Measurements from ENCODE around the gene PLA2G4F. TPM values are rescaled to one million over a fixed set of nuclear protein-coding genes. Genes with fewer than 3 reads are reported as not detected.

The PLA2G4F gene
- not detected for polyA plus RNA-seq (2013, experiment 1 of 2; ENCODE audit: insufficient read length)
- polyA plus RNA-seq (2013, experiment 2 of 2; ENCODE audit: insufficient read length): 0.20 TPM

- DNase-seq: no peak
These were observed at the start of gene PLA2G4F for GRCh38 chr15:42156243-42156922. PLA2G4F (minus strand) TSS chr15:42156636; CDS start chr15:42156549, 87 bp downstream.

GRCh38 chr15:42203891-42204290 is 47.5 kb upstream of the PLA2G4F start:
- DNase-seq: no peak

GRCh38 chr15:42202653-42203052 is 46.2 kb upstream of the PLA2G4F start:
- no peak for DNase-seq

- no peak for DNase-seq
These were observed 45.4 kb upstream of the PLA2G4F start for GRCh38 chr15:42201801-42202200.

- no peak for DNase-seq
These were observed 42.7 kb upstream of the PLA2G4F start for GRCh38 chr15:42199126-42199525.

- DNase-seq: no peak
These were observed 42.1 kb upstream of the PLA2G4F start for GRCh38 chr15:42198516-42198915.

- no peak for DNase-seq
These were observed 38.1 kb upstream of the PLA2G4F start for GRCh38 chr15:42194513-42194912.

- no peak for DNase-seq
These were observed 36.9 kb upstream of the PLA2G4F start for GRCh38 chr15:42193383-42193782.

GRCh38 chr15:42191610-42192346 is 35.3 kb upstream of the PLA2G4F start:
- no peak for DNase-seq

- DNase-seq: no peak
These were observed 33.9 kb upstream of the PLA2G4F start for GRCh38 chr15:42190370-42190769.

- DNase-seq: no peak
These were observed 29.4 kb upstream of the PLA2G4F start for GRCh38 chr15:42185801-42186200.

GRCh38 chr15:42184736-42185135 is 28.3 kb upstream of the PLA2G4F start:
- DNase-seq: no peak

GRCh38 chr15:42184296-42184695 is 27.9 kb upstream of the PLA2G4F start:
- no peak for DNase-seq

- DNase-seq: no peak
These were observed 26.5 kb upstream of the PLA2G4F start for GRCh38 chr15:42182961-42183360.

- no peak for DNase-seq
These were observed 26.0 kb upstream of the PLA2G4F start for GRCh38 chr15:42182328-42182886.

GRCh38 chr15:42178056-42178455 is 21.6 kb upstream of the PLA2G4F start:
- DNase-seq: no peak

- DNase-seq: no peak
These were observed 19.2 kb upstream of the PLA2G4F start for GRCh38 chr15:42175671-42176070.

GRCh38 chr15:42172475-42172874 is 16.0 kb upstream of the PLA2G4F start:
- DNase-seq: no peak

- no peak for DNase-seq
These were observed 15.4 kb upstream of the PLA2G4F start for GRCh38 chr15:42171795-42172194.

- no peak for DNase-seq
These were observed 14.7 kb upstream of the PLA2G4F start for GRCh38 chr15:42171122-42171521.

GRCh38 chr15:42166225-42166940 is 9.9 kb upstream of the PLA2G4F start:
- no peak for DNase-seq

GRCh38 chr15:42165106-42165505 is 8.7 kb upstream of the PLA2G4F start:
- DNase-seq: no peak

GRCh38 chr15:42163947-42164550 is 7.6 kb upstream of the PLA2G4F start:
- no peak for DNase-seq

All from fibroblast of skin of scalp (primary cell).